GM19468 (cell line): ENCODE results near the gene CMPK2.

ENCODE experiments used
- ATAC-seq: cut with Tn5 transposase; IDR thresholded peaks from one replicate; pipeline ENCODE4 v1.9.1; 2021; ENCODE audit warnings: mild to moderate bottlenecking, moderate library complexity, moderate number of reproducible peaks; ENCODE audit not compliant: unreplicated experiment; ENCODE audit errors: extremely low read depth

CMPK2 gene

GRCh38 chr2:6846967-6847681 lies 18.6 kb downstream of the CMPK2 start:
- no peak for ATAC-seq

GRCh38 chr2:6846540-6846939 lies 19.2 kb downstream of the CMPK2 start:
- ATAC-seq, result no peak

GRCh38 chr2:6845903-6846302 lies 19.8 kb downstream of the CMPK2 start:
- no peak for ATAC-seq

GRCh38 chr2:6845312-6845711 lies 20.4 kb downstream of the CMPK2 start:
- ATAC-seq, result no peak

- no peak for ATAC-seq
These were observed 24.0 kb downstream of the CMPK2 start for GRCh38 chr2:6841537-6842287.

- no peak for ATAC-seq
These were observed 26.9 kb downstream of the CMPK2 start for GRCh38 chr2:6838673-6839319.

- ATAC-seq, result no peak
These were observed 30.2 kb downstream of the CMPK2 start for GRCh38 chr2:6835467-6835866.

- no peak for ATAC-seq
These were observed 31.5 kb downstream of the CMPK2 start for GRCh38 chr2:6834163-6834562.

GRCh38 chr2:6833300-6833604 lies 32.5 kb downstream of the CMPK2 start:
- ATAC-seq, result no peak

- ATAC-seq, result no peak
These were observed 33.0 kb downstream of the CMPK2 start for GRCh38 chr2:6832596-6833299.

- ATAC-seq, result no peak
These were observed 34.5 kb downstream of the CMPK2 start for GRCh38 chr2:6831229-6831628.

- ATAC-seq, result no peak
These were observed 37.5 kb downstream of the CMPK2 start for GRCh38 chr2:6828299-6828584.

- ATAC-seq, result no peak
These were observed 38.0 kb downstream of the CMPK2 start for GRCh38 chr2:6827566-6828298.

- ATAC-seq, result peak; percentile 82
These were observed 39.4 kb downstream of the CMPK2 start for GRCh38 chr2:6826081-6826913.

GRCh38 chr2:6824962-6825361 lies 40.7 kb downstream of the CMPK2 start:
- ATAC-seq, result no peak

- ATAC-seq, result no peak
These were observed 42.6 kb downstream of the CMPK2 start for GRCh38 chr2:6823111-6823510.

GRCh38 chr2:6822406-6822805 lies 43.3 kb downstream of the CMPK2 start:
- ATAC-seq, result no peak

- no peak for ATAC-seq
These were observed 44.7 kb downstream of the CMPK2 start for GRCh38 chr2:6820903-6821584.

- ATAC-seq, result no peak
These were observed 45.5 kb downstream of the CMPK2 start for GRCh38 chr2:6820236-6820635.
